PC-3 (cell line): ENCODE measurements around the gene C1orf141.

ENCODE experiments used
- EZH2phosphoT487 ChIP-seq: fragments of 300-600 bp; sonication (generic); IDR thresholded peaks from 2 replicates; pipeline ENCODE4 v1.6.1; 2018; ENCODE audit warnings: mild to moderate bottlenecking, antibody characterized with exemption, low read length, borderline replicate concordance
- TF ChIP-seq, protein P1 (sequence below): fragments of 300-600 bp; sonication (generic); conservative IDR thresholded peaks from 2 replicates; pipeline ENCODE4 v1.5.1; 2017; ENCODE audit warnings: antibody characterized with exemption, low read depth, mild to moderate bottlenecking, low read length

DNA sequence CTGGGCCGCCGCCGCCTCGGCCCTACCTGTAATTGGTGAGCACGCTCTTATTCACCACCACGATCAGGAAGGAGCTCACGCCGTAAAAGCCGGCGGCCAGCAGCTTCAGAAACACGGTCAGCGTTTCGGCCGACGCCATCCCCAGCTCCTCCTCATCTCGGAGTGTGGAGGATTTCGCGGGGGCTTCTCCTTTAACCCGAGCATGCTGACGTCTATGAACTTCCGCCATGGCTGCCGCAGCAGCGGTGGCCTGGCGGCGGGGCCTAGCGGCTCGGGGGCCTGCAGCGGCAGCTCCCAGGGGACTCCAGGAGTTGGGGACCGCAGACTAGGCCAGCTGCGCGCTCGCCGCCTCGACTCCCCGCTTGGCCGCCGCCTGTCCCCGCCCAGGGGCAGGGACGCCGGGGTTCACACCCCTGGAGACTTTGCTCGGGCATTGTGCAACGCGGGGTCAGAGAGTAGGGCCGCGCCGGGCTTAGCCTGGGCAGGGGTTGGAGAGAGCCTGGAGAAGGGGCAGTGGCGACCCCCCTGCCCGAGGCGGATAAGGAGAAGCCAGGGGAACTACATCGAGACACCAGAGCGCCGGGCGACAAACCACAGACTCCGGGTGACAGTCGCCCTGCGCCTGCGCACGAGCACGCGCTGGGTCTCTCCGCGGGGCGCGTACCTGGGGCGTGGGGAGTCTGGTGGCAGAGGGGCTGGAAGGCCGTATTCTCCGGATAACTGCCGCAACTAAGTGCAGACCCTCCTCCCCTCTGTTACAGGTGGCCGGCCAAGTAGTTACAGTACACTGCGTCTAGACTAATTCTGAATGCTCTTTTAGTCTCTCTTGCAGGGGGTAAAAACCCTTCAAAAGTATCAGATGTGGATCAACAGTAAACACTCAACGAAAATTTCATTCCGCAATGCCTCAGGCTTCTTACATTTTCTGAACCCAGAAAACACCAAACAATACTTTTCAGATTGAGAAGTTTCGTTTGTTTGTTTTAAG is 80.7 kb downstream of the C1orf141 start, which contains the start of gene SLC35D1:
- TF ChIP-seq, protein P1, sequence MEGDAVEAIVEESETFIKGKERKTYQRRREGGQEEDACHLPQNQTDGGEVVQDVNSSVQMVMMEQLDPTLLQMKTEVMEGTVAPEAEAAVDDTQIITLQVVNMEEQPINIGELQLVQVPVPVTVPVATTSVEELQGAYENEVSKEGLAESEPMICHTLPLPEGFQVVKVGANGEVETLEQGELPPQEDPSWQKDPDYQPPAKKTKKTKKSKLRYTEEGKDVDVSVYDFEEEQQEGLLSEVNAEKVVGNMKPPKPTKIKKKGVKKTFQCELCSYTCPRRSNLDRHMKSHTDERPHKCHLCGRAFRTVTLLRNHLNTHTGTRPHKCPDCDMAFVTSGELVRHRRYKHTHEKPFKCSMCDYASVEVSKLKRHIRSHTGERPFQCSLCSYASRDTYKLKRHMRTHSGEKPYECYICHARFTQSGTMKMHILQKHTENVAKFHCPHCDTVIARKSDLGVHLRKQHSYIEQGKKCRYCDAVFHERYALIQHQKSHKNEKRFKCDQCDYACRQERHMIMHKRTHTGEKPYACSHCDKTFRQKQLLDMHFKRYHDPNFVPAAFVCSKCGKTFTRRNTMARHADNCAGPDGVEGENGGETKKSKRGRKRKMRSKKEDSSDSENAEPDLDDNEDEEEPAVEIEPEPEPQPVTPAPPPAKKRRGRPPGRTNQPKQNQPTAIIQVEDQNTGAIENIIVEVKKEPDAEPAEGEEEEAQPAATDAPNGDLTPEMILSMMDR = no peak
- TF ChIP-seq EZH2phosphoT487 = no peak
